Astrocyte (in vitro differentiated cells and primary cell): ENCODE measurements around the gene PAIP2B. TPM values are rescaled to one million over a fixed set of nuclear protein-coding genes. Genes with fewer than 3 reads are reported as not detected.

Source experiments
- DNase-seq: peaks from one replicate; pipeline ENCODE4 v3.0.0-alpha.2; 2010; ENCODE audit warnings: low read depth
- FAIRE-seq: peaks from 2 replicates; lab custom pipeline; 2011; peaks lifted over from hg19 to GRCh38; lab: Jason Lieb, UNC
- H2AFZ ChIP-seq: 2 replicates; pipeline ENCODE4 v1.6.0; 2012; ENCODE audit warnings: low read depth, low read length, inconsistent platforms
- H3K27ac ChIP-seq: 2 replicates; pipeline ENCODE4 v1.5.1; 2011; ENCODE audit warnings: low read depth, low read length, inconsistent platforms
- H3K27me3 ChIP-seq: 2 replicates; pipeline ENCODE4 v1.6.0; 2011; ENCODE audit warnings: low read length, inconsistent platforms; ENCODE audit not compliant: insufficient read depth
- H3K36me3 ChIP-seq: 2 replicates; pipeline ENCODE4 v1.5.1; 2011; ENCODE audit warnings: low read length, inconsistent platforms; ENCODE audit not compliant: insufficient read depth
- H3K4me1 ChIP-seq: 2 replicates; pipeline ENCODE4 v1.5.1; 2011; ENCODE audit warnings: low read length, inconsistent platforms; ENCODE audit not compliant: insufficient read depth
- H3K4me2 ChIP-seq: 2 replicates; pipeline ENCODE4 v1.6.0; 2012; ENCODE audit warnings: low read length, inconsistent platforms
- H3K4me3 ChIP-seq: 2 replicates; pipeline ENCODE4 v1.5.1; 2011; ENCODE audit warnings: low read depth, mild to moderate bottlenecking, low read length, inconsistent platforms; ENCODE audit not compliant: insufficient read depth
- H3K79me2 ChIP-seq: 2 replicates; pipeline ENCODE4 v1.6.0; 2012; ENCODE audit warnings: mild to moderate bottlenecking, low read length, inconsistent platforms; ENCODE audit not compliant: insufficient read depth
- H3K9ac ChIP-seq: 2 replicates; pipeline ENCODE4 v1.6.0; 2012; ENCODE audit warnings: mild to moderate bottlenecking, low read length, inconsistent platforms
- H3K9me3 ChIP-seq: 2 replicates; pipeline ENCODE4 v1.5.1; 2012; ENCODE audit warnings: low read depth, mild to moderate bottlenecking, low read length, inconsistent platforms; ENCODE audit not compliant: insufficient read depth
- H4K20me1 ChIP-seq: 2 replicates; pipeline ENCODE4 v1.6.0; 2012; ENCODE audit warnings: low read length, inconsistent platforms; ENCODE audit not compliant: insufficient read depth
- H3K27ac Mint-ChIP-seq: one replicate; pipeline ENCODE4 v1.8.0; 2021; ENCODE audit warnings: mild to moderate bottlenecking, mixed read lengths; ENCODE audit not compliant: unreplicated experiment
- H3K27me3 Mint-ChIP-seq: one replicate; pipeline ENCODE4 v1.8.0; 2021; ENCODE audit warnings: low read depth, mixed read lengths; ENCODE audit not compliant: unreplicated experiment
- H3K36me3 Mint-ChIP-seq: one replicate; pipeline ENCODE4 v1.8.0; 2021; ENCODE audit warnings: low read depth, mixed read lengths; ENCODE audit not compliant: unreplicated experiment
- H3K4me1 Mint-ChIP-seq: one replicate; pipeline ENCODE4 v1.8.0; 2021; ENCODE audit warnings: low read depth, mixed read lengths; ENCODE audit not compliant: unreplicated experiment
- H3K4me3 Mint-ChIP-seq: one replicate; pipeline ENCODE4 v1.8.0; 2021; ENCODE audit warnings: mild to moderate bottlenecking, moderate library complexity, mixed read lengths; ENCODE audit not compliant: unreplicated experiment
- H3K9me3 Mint-ChIP-seq: one replicate; pipeline ENCODE4 v1.8.0; 2021; ENCODE audit warnings: mild to moderate bottlenecking, mixed read lengths; ENCODE audit not compliant: unreplicated experiment
- CTCF ChIP-seq: IDR thresholded peaks from 2 replicates; pipeline ENCODE4 v1.5.1; 2011; ENCODE audit warnings: low read depth, mild to moderate bottlenecking, inconsistent platforms, low read length, moderate library complexity; ENCODE audit not compliant: insufficient read depth
- EZH2 ChIP-seq: IDR thresholded peaks from 2 replicates; pipeline ENCODE4 v1.6.1; 2012; ENCODE audit warnings: mild to moderate bottlenecking, low read length, inconsistent platforms; ENCODE audit not compliant: insufficient read depth
- total RNA-seq: library from RNA; stranded (reverse); gene quantifications from 2 replicates; pipeline ENCODE4 v1.2.1, GENCODE V29; 2021

PAIP2B gene
- total RNA-seq, 1 donor from 2014 or later, result 1.7 TPM

- H3K4me1 ChIP-seq, result no peaks in the 10 kb centered on the region
- H4K20me1 ChIP-seq, result no peaks in the 10 kb centered on the region
These were observed 35.3 kb downstream of the PAIP2B start for GRCh38 chr2:71191570-71191943.

GRCh38 chr2:71190656-71191569 is 36.0 kb downstream of the PAIP2B start:
- H3K4me1 Mint-ChIP-seq, result no peaks in the 10 kb centered on the region
- H3K36me3 ChIP-seq, result no peaks in the 10 kb centered on the region
- H3K27ac Mint-ChIP-seq, result no peak overlapping the region
- no peaks in the 10 kb centered on the region for H3K4me1 ChIP-seq
- H3K4me3 Mint-ChIP-seq, result no peak overlapping the region
- H3K36me3 Mint-ChIP-seq, result peaks cover under 1% of the 10 kb centered on the region
- H3K9ac ChIP-seq, result no peak overlapping the region
- peaks cover 2% of the 10 kb centered on the region for H3K27me3 ChIP-seq
- no peaks in the 10 kb centered on the region for H3K27me3 Mint-ChIP-seq
- H4K20me1 ChIP-seq, result no peaks in the 10 kb centered on the region
- H3K27ac ChIP-seq, result no peak overlapping the region
- no peak overlapping the region for H3K4me2 ChIP-seq
- H3K79me2 ChIP-seq, result no peaks in the 10 kb centered on the region
- H2AFZ ChIP-seq, result no peak overlapping the region
- FAIRE-seq, result no peak
- no peaks in the 10 kb centered on the region for H3K9me3 ChIP-seq
- DNase-seq, result no peak
- TF ChIP-seq EZH2, result no peak
- no peak for TF ChIP-seq CTCF
- no peak overlapping the region for H3K4me3 ChIP-seq
- peaks cover 2% of the 10 kb centered on the region for H3K9me3 Mint-ChIP-seq

More at GRCh38 chr2:71191570-71191943, 35.3 kb downstream of the PAIP2B start:
- H3K36me3 ChIP-seq, result no peaks in the 10 kb centered on the region
- no peak overlapping the region for H2AFZ ChIP-seq
- no peak overlapping the region for H3K27ac Mint-ChIP-seq
- H3K9ac ChIP-seq, result no peak overlapping the region
- H3K4me2 ChIP-seq, result no peak overlapping the region
- no peaks in the 10 kb centered on the region for H3K4me1 Mint-ChIP-seq
- no peak for FAIRE-seq
- H3K27me3 ChIP-seq, result no peaks in the 10 kb centered on the region
- peaks cover 2% of the 10 kb centered on the region for H3K9me3 Mint-ChIP-seq
- no peaks in the 10 kb centered on the region for H3K9me3 ChIP-seq
- peaks cover 4% of the 10 kb centered on the region for H3K36me3 Mint-ChIP-seq
- no peak for TF ChIP-seq CTCF
- no peak for TF ChIP-seq EZH2
- no peak for DNase-seq
- H3K27me3 Mint-ChIP-seq, result no peaks in the 10 kb centered on the region
- H3K79me2 ChIP-seq, result no peaks in the 10 kb centered on the region
- no peak overlapping the region for H3K4me3 ChIP-seq
- H3K4me3 Mint-ChIP-seq, result no peak overlapping the region
- no peak overlapping the region for H3K27ac ChIP-seq

- FAIRE-seq (no peak), DNase-seq (no peak)
- H3K79me2 ChIP-seq, result no peaks in the 10 kb centered on the region
- no peaks in the 10 kb centered on the region for H4K20me1 ChIP-seq
- Mint-ChIP-seq H3K36me3 (no peaks in the 10 kb centered on the region), H3K9me3 (peaks cover 2% of the 10 kb centered on the region), H3K4me3 (no peak overlapping the region), H3K27ac (no peak overlapping the region), H3K4me1 (peaks cover 3% of the 10 kb centered on the region), H3K27me3 (no peaks in the 10 kb centered on the region)
- no peaks in the 10 kb centered on the region for H3K4me1 ChIP-seq
- TF ChIP-seq CTCF, result no peak
- TF ChIP-seq EZH2, result no peak
- no peak overlapping the region for H3K27ac ChIP-seq
- H3K4me3 ChIP-seq, result no peak overlapping the region
- no peaks in the 10 kb centered on the region for H3K9me3 ChIP-seq
- peaks cover 2% of the 10 kb centered on the region for H3K27me3 ChIP-seq
- H2AFZ ChIP-seq, result no peak overlapping the region
- H3K4me2 ChIP-seq, result no peak overlapping the region
- H3K9ac ChIP-seq, result no peak overlapping the region
- H3K36me3 ChIP-seq, result no peaks in the 10 kb centered on the region
These were observed 39.3 kb downstream of the PAIP2B start for GRCh38 chr2:71187589-71187988.
